Measurements from ENCODE around the gene GPR107.
A peak's percentile ranks its signal among the peaks of the same experiment; 100 is the strongest.

GPR107 gene

DNA sequence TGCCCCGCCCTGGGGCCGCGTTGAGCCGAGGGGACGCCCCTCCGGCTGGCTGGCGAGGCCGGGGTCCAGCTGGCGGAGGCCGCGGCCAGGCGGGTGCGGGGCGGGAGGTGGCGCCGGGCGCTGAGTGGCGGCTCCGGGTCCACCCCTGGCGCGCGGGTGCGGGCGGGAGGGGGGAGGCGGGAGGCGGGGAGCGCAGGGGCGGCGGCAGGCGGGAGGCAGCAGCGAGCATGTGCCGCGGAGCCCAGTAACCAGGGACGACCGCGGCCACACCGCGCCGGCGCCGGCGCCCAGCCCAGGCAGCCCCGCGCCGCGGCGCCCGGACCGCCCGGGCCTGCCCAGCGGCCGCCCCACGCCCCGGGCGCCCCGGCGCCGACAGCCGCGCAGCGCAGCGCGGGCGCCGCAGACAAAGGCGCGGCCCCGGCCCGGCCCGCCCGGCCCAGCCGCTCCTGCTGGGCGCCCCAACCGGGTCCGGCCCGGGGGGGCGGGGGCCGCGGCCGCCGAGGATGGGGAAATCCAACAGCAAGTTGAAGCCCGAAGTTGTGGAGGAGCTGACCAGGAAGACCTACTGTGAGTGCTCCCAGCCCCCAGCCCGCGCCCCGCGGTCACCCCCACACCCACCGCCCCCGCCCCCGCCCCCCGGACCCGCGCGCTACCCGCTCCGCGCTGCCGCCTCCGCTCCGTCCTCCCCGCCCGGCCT, 118.6 kb downstream of the GPR107 start, which contains the start of gene NCS1:
Gene NCS1 (plus strand): TSS at position 244 of the 697 bp plus-strand sequence. CDS start 260 bp downstream, at position 504.
- H3K27ac ChIP-seq (ENCODE audit: low read depth, low read length): peak within 1 kb of the TSS; percentile 93
- no peaks in the 10 kb centered on the region for H3K36me3 ChIP-seq (ENCODE audit: control insufficient read depth, insufficient read depth, low read length)
- H3K4me1 ChIP-seq (ENCODE audit: control insufficient read depth, insufficient read depth, low read length): peaks cover 23% of the 10 kb centered on the region
- no peaks in the 10 kb centered on the region for H3K27me3 ChIP-seq (ENCODE audit: control insufficient read depth, insufficient read depth, low read length)
- peak within 1 kb of the TSS; percentile 84 for H3K4me3 ChIP-seq (ENCODE audit: low read length)
- H3K9ac ChIP-seq (ENCODE audit: low read length): peak within 1 kb of the TSS; percentile 77

DNA sequence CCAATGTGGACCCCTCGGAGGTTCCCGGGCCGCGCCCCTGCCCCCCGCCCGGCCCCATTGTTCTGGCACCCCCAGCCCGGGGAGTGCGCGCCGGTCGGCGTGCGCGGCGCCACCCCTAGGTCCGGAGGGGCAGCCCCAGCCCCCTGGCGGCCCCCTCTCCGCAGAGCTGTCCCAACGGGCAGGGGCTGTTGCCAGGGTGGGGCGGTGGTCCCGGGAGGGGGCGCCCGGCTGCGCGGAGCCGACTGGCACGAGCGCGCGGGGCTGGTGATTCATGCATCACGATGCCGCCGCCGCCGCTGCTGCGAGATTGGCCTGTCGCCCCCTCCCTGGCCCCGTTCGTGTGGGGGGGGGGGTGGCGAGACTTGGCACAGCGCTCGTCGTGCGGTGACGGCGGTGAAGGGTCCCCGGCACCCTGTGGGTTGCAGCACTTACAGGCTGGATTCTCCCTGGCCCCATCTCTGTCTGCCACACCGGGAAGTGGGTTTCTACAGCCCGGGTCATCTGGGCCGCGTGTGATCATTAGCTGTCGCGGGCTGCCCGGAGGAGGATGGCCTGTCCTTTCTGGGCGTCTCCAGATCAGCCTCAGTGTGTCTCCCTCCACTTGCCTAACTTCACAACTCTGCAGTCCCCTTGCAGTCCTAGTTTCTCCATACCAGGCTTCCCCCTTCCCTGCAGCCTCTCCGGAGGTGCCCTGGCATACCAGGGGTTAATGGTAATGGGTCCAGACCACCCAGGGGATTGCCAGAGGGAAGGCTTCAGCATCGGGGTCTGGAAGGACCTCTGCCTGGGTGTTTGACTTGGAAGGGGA, 119.4 kb downstream of the GPR107 start:
- Histone ChIP-seq H3K27me3 (ENCODE audit: control insufficient read depth, insufficient read depth, low read length) (no peaks in the 10 kb centered on the region), H3K9ac (ENCODE audit: low read length) (peak overlapping the region; percentile 77), H3K36me3 (ENCODE audit: control insufficient read depth, insufficient read depth, low read length) (no peaks in the 10 kb centered on the region), H3K4me3 (ENCODE audit: low read length) (peak overlapping the region; percentile 84), H3K4me1 (ENCODE audit: control insufficient read depth, insufficient read depth, low read length) (peaks cover 27% of the 10 kb centered on the region), H3K27ac (ENCODE audit: low read depth, low read length) (peak overlapping the region; percentile 93)

DNA sequence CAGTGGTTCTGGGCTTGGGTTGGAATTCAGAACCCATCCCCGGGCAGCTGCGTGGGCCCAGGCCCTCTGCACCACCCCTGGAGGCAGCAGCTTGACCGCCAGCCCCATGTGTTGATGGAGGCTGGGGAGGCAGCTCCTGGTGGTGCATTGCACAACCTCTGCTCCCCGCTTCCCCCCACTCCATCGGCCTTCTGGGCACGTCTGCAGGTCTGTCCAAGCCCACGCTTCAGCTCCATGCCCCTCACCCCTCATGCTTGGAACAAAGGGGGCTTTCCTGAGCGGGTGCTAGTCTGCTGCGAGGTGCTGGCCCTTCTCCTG, 119.9 kb downstream of the GPR107 start:
- H3K27me3 ChIP-seq (ENCODE audit: control insufficient read depth, insufficient read depth, low read length): no peaks in the 10 kb centered on the region
- H3K36me3 ChIP-seq (ENCODE audit: control insufficient read depth, insufficient read depth, low read length): no peaks in the 10 kb centered on the region
- H3K9ac ChIP-seq (ENCODE audit: low read length): peak overlapping the region; percentile 77
- peak overlapping the region; percentile 93 for H3K27ac ChIP-seq (ENCODE audit: low read depth, low read length)
- H3K4me1 ChIP-seq (ENCODE audit: control insufficient read depth, insufficient read depth, low read length): peaks cover 32% of the 10 kb centered on the region
- peak overlapping the region; percentile 84 for H3K4me3 ChIP-seq (ENCODE audit: low read length)

DNA sequence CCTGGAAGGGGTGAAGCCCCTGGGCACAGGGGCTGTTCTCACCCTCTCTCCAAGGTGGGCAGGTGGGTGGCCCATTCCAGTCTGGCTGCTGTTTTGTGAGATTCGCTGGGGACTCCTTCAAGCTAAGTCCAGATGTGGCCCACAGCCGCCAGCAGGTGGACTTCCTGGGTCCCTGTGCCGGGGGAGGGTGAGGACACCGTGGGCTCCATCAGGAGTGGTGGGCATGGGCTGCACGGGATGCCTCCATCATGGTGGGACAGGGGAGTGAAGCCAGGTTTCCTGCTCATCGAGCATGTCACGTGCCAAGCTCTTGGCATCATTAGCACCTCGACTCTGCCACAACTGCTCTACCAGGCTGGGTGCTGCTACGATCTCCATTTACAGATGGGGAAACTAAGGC, 120.3 kb downstream of the GPR107 start:
- H3K27me3 ChIP-seq (ENCODE audit: control insufficient read depth, insufficient read depth, low read length): no peaks in the 10 kb centered on the region
- peak overlapping the region; percentile 93 for H3K27ac ChIP-seq (ENCODE audit: low read depth, low read length)
- H3K4me3 ChIP-seq (ENCODE audit: low read length): peak overlapping the region; percentile 84
- no peaks in the 10 kb centered on the region for H3K36me3 ChIP-seq (ENCODE audit: control insufficient read depth, insufficient read depth, low read length)
- peaks cover 32% of the 10 kb centered on the region for H3K4me1 ChIP-seq (ENCODE audit: control insufficient read depth, insufficient read depth, low read length)
- H3K9ac ChIP-seq (ENCODE audit: low read length): peak overlapping the region; percentile 77

DNA sequence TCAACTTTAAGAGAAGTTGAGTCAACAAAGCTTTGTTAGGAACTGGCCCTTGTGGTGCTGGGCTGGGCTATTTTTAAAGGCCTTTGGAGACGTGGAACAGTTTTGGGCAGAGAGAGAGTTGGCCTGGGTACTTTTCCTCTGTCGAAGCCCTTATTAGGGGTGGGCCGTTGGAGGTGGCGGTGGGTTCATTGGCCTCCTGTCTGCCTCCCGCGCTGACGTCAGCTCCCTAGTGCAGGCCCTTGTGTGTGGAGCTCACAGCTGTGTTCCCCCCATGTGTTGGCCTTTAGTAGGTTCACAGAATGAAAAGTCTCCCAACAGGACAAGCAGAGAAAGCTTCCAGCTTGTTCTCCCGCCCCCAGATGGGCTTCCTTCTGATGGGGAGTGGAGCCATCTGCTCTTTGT, 121.2 kb downstream of the GPR107 start:
- peaks cover 32% of the 10 kb centered on the region for H3K4me1 ChIP-seq (ENCODE audit: control insufficient read depth, insufficient read depth, low read length)
- no peaks in the 10 kb centered on the region for H3K27me3 ChIP-seq (ENCODE audit: control insufficient read depth, insufficient read depth, low read length)
- H3K9ac ChIP-seq (ENCODE audit: low read length): no peak overlapping the region
- H3K36me3 ChIP-seq (ENCODE audit: control insufficient read depth, insufficient read depth, low read length): no peaks in the 10 kb centered on the region
- no peak overlapping the region for H3K4me3 ChIP-seq (ENCODE audit: low read length)
- H3K27ac ChIP-seq (ENCODE audit: low read depth, low read length): peak overlapping the region; percentile 93

DNA sequence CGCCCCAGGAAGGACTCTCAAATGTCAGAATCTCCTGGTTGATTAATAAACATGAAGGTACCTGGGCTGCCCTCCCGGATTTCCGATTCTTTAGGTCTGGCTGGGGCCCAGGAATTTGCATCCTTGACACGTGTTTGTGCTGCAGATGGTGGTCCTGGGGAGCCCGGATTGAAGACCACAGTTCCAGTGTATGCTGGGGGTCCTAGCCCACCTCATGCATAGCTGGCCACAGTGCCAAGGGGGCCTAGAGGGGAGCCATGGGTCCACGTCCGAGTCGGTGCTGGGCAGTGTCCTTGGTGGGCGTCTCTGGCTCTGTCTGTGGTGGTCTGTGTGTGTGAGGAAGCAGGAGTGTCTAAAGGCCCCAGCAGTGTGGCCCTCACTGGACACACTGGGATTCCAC, 121.6 kb downstream of the GPR107 start:
- Histone ChIP-seq H3K9ac (ENCODE audit: low read length) (no peak overlapping the region), H3K36me3 (ENCODE audit: control insufficient read depth, insufficient read depth, low read length) (no peaks in the 10 kb centered on the region), H3K27me3 (ENCODE audit: control insufficient read depth, insufficient read depth, low read length) (no peaks in the 10 kb centered on the region), H3K27ac (ENCODE audit: low read depth, low read length) (peak overlapping the region; percentile 93), H3K4me3 (ENCODE audit: low read length) (no peak overlapping the region), H3K4me1 (ENCODE audit: control insufficient read depth, insufficient read depth, low read length) (peaks cover 32% of the 10 kb centered on the region)

DNA sequence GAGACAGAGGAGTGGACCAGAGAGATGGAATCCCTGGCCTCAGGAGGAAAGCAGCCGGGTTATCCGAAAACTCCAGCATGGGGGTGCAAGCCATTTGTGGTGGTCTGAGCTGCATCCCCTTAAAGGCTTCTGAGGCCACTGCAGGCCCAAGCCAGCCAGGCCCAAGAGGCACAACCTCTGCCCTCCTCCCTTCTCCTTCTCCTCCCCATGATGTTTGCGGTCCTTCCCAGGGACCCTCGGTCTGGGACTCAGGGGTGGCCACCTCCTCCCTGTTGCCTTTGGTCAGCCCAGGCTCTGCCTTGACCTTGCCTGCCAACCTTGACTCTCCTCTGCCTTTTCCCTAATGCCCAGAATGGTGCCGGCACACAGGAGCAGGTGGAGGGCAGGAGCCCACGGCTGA, 123.1 kb downstream of the GPR107 start:
- Histone ChIP-seq H3K27ac (ENCODE audit: low read depth, low read length) (peak overlapping the region; percentile 85), H3K4me1 (ENCODE audit: control insufficient read depth, insufficient read depth, low read length) (peaks cover 35% of the 10 kb centered on the region)

DNA sequence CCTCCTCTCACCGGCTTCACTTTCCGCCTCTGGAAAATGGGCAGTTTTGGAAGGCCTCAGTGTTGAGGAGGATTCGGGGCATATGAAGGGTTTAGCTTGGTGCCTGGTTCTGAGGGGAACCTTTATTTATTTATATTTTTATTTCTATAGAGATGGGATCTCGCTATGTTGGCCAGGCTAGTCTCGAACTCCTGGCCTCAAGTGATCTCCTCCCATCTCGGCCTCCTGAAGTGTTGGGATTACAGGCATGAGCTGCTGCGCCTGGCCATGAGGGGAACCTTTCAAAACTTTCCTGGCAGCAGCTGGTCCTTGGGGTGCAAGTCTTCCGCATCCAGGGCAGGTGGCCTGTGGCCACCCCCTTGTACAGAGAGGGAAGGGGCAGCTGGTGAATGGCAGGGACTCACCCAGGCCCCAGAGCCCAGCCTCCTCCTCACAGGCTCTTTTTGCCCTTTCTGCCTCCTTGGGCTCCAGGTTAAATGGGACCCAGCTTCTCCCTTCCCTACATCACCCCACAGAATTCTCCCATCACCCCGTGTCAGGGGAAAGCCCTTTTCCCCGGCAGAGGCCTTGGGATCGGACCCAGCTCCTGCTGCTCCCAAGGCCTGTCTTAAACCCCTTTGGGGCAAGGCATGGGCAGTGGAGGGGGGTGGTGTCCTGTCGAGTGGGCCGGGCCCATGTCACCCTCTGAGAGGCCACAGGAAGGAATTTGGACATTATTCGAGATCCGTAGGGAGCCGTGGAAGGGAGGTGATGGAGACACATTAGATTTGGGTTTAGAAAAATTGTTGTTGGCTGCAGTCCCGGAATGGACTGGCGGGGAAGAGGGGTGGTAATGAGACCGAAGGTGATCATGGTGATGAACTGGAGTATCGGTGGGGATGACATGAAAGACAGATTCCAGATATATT, 124.4 kb downstream of the GPR107 start:
- H3K27ac ChIP-seq (ENCODE audit: low read depth, low read length): peak overlapping the region; percentile 85
- no peaks in the 10 kb centered on the region for H3K27me3 ChIP-seq (ENCODE audit: control insufficient read depth, insufficient read depth, low read length)
- no peaks in the 10 kb centered on the region for H3K36me3 ChIP-seq (ENCODE audit: control insufficient read depth, insufficient read depth, low read length)
- H3K4me3 ChIP-seq (ENCODE audit: low read length): no peak overlapping the region
- peaks cover 46% of the 10 kb centered on the region for H3K4me1 ChIP-seq (ENCODE audit: control insufficient read depth, insufficient read depth, low read length)
- no peak overlapping the region for H3K9ac ChIP-seq (ENCODE audit: low read length)

More for the DNA sequence above, 123.1 kb downstream of the GPR107 start:
- Histone ChIP-seq H3K36me3 (ENCODE audit: control insufficient read depth, insufficient read depth, low read length) (no peaks in the 10 kb centered on the region), H3K4me3 (ENCODE audit: low read length) (no peak overlapping the region), H3K27me3 (ENCODE audit: control insufficient read depth, insufficient read depth, low read length) (no peaks in the 10 kb centered on the region), H3K9ac (ENCODE audit: low read length) (no peak overlapping the region)

DNA sequence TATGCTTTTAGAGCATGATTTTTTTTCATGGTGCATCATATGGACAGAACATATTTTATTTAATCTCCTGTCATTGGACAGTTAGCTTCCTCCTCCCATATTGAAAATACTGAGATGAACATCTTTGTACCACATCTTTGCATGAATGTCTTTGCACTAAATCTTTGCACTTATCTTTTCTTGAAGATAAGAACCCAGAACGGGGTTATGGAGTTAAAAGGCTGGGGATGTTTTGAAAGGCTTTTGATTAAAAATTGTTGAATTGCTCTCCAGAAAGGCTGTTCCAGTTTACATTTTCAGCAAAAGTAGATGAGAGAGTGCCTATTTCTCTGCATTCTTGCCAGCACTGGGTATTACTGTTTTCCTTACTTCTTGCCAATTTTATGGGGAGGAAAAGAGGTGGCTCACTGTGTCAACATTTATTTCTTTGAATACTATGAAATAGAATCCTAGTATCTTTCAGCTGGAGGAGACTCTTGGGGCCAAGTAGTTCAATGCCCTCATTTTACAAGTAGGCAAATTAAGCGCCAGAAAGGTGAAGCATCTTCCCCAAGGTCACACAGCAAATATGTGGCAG, 125.7 kb downstream of the GPR107 start:
- no peaks in the 10 kb centered on the region for H3K36me3 ChIP-seq (ENCODE audit: control insufficient read depth, insufficient read depth, low read length)

DNA sequence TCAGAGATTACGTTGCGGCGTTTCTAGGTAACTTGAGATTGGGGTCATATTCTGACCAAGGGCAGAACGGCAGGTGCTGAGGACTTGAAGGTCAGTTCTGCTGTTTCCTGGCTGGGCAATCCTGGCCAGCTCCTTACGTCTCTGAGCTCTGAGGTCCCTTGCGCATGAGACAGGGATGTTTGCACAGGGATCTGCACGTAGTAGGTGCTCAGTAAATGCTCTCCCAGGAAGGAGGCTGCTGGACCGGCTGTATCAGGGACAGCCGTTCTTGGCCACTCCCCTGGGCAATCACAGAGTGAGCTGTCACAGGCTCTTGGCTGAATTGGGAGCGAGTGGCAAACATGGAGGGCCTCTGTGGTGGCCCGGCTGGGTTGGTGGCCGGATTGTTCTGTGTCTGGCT, 126.8 kb downstream of the GPR107 start:
- no peaks in the 10 kb centered on the region for H3K36me3 ChIP-seq (ENCODE audit: control insufficient read depth, insufficient read depth, low read length)
- H3K4me1 ChIP-seq (ENCODE audit: control insufficient read depth, insufficient read depth, low read length): peaks cover 41% of the 10 kb centered on the region
- H3K9ac ChIP-seq (ENCODE audit: low read length): no peak overlapping the region
- no peaks in the 10 kb centered on the region for H3K27me3 ChIP-seq (ENCODE audit: control insufficient read depth, insufficient read depth, low read length)
- H3K4me3 ChIP-seq (ENCODE audit: low read length): no peak overlapping the region
- H3K27ac ChIP-seq (ENCODE audit: low read depth, low read length): peak overlapping the region; percentile 97

More for the DNA sequence above, 125.7 kb downstream of the GPR107 start:
- Histone ChIP-seq H3K4me3 (ENCODE audit: low read length) (no peak overlapping the region), H3K27me3 (ENCODE audit: control insufficient read depth, insufficient read depth, low read length) (no peaks in the 10 kb centered on the region), H3K27ac (ENCODE audit: low read depth, low read length) (no peak overlapping the region), H3K4me1 (ENCODE audit: control insufficient read depth, insufficient read depth, low read length) (peaks cover 40% of the 10 kb centered on the region), H3K9ac (ENCODE audit: low read length) (no peak overlapping the region)

DNA sequence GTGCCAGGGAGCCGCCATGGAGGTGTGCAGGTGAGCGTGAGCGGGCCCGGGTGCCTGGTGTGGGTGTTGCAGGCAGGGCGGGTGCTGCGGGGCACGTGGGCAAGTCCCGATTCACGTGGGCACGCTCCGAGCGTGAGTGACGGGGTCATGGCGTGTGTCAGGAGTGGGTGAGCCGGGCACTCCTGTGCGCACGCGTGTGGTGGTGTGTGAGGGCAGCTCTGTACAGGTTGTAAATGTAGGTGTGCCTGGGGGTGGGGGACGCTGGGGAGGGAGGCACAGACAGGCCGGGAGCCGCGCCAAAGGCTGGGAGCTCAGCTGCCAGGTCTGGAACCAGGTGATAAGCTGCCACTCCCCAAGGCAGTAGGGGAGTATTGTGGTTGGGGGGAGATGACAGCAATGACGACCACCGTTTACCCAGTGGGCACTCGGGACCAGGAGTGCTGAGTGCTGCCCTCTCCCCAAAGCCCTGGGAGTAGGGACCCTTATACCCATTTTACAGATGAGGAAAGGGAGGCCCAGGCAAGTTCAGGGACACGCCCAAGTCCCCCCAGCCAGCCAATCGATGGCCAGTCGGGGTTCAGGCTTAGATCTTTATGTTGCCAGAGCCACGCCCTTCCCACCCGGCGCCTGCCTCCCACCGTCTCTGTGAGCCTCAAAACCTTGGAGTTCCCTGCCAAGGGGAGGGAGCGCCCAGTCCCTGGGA, 128.1 kb downstream of the GPR107 start:
- H3K4me1 ChIP-seq (ENCODE audit: control insufficient read depth, insufficient read depth, low read length): peaks cover 48% of the 10 kb centered on the region
- H3K9ac ChIP-seq (ENCODE audit: low read length): no peak overlapping the region
- H3K4me3 ChIP-seq (ENCODE audit: low read length): no peak overlapping the region
- H3K27ac ChIP-seq (ENCODE audit: low read depth, low read length): peak overlapping the region; percentile 97
- no peaks in the 10 kb centered on the region for H3K27me3 ChIP-seq (ENCODE audit: control insufficient read depth, insufficient read depth, low read length)
- no peaks in the 10 kb centered on the region for H3K36me3 ChIP-seq (ENCODE audit: control insufficient read depth, insufficient read depth, low read length)

All from rectal smooth muscle tissue (tissue), 1 donor.